Fibroblast of lung (primary cell): ENCODE measurements around the gene KCNJ4. TPM values are rescaled to one million over a fixed set of nuclear protein-coding genes. Genes with fewer than 3 reads are reported as not detected.

Experiments used
- DNase-seq, 2 donors: peaks; one replicate each; pipeline versions ENCODE4 v3.0.0 to v3.0.0-alpha.2; 2010; ENCODE audit warnings: low read depth in 2 of 2
- H2AFZ ChIP-seq: 2 replicates; pipeline ENCODE4 v1.5.1; 2012; ENCODE audit warnings: low read length, control low read depth, inconsistent platforms
- H3K27ac ChIP-seq: 2 replicates; pipeline ENCODE4 v1.5.1; 2011; ENCODE audit warnings: low read length, control low read depth; ENCODE audit not compliant: insufficient read depth
- H3K27me3 ChIP-seq: 2 replicates; pipeline ENCODE4 v1.5.1; 2011; ENCODE audit warnings: mild to moderate bottlenecking, low read length; ENCODE audit not compliant: control insufficient read depth, insufficient read depth
- H3K36me3 ChIP-seq: 2 replicates; pipeline ENCODE4 v1.5.1; 2011; ENCODE audit warnings: low read length; ENCODE audit not compliant: control insufficient read depth, insufficient read depth
- H3K4me1 ChIP-seq: 2 replicates; pipeline ENCODE4 v1.5.1; 2011; ENCODE audit warnings: low read length; ENCODE audit not compliant: control insufficient read depth, insufficient read depth; ENCODE audit errors: extremely low read depth
- H3K4me2 ChIP-seq: 2 replicates; pipeline ENCODE4 v1.5.1; 2011; ENCODE audit warnings: low read length, control low read depth; ENCODE audit not compliant: insufficient read depth; ENCODE audit errors: extremely low read depth
- H3K4me3 ChIP-seq, 4 experiments: fragments of 200-600 bp in 1 of 4; sonication (generic) in 1 of 4; replicated peaks in 1 of 4; 2 replicates each; pipeline ENCODE4 v1.5.1; 2011 to 2016; ENCODE audit warnings: low read length in 4 of 4, low read depth in 3 of 4, mild to moderate bottlenecking in 3 of 4, control low read depth in 2 of 4, inconsistent platforms in 1 of 4, mixed read lengths in 1 of 4; ENCODE audit not compliant: insufficient read depth in 1 of 4; ENCODE audit errors: control extremely low read depth in 1 of 4
- H3K79me2 ChIP-seq: 2 replicates; pipeline ENCODE4 v1.5.1; 2012; ENCODE audit warnings: mild to moderate bottlenecking, low read length, inconsistent platforms; ENCODE audit not compliant: control insufficient read depth, insufficient read depth
- H3K9ac ChIP-seq: 2 replicates; pipeline ENCODE4 v1.5.1; 2011; ENCODE audit warnings: mild to moderate bottlenecking, low read length, control low read depth; ENCODE audit not compliant: insufficient read depth
- H3K9me3 ChIP-seq: 2 replicates; pipeline ENCODE4 v1.5.1; 2012; ENCODE audit warnings: low read depth, low read length; ENCODE audit not compliant: control insufficient read depth, insufficient read depth
- H4K20me1 ChIP-seq: 2 replicates; pipeline ENCODE4 v1.5.1; 2011; ENCODE audit warnings: low read length; ENCODE audit not compliant: control insufficient read depth, insufficient read depth; ENCODE audit errors: extremely low read depth
- EZH2 ChIP-seq: IDR thresholded peaks from 2 replicates; pipeline ENCODE4 v1.5.1; 2012; ENCODE audit warnings: low read length, control low read depth, mild to moderate bottlenecking; ENCODE audit errors: missing control alignments
- polyA plus RNA-seq, 2 donors: library from polyadenylated mRNA; depleted of rRNA in 1 of 2; stranded (reverse) in 1 of 2; unstranded in 1 of 2; fragments of >200 nt; gene quantifications; 2 replicates each; pipeline ENCODE4 v1.2.1, GENCODE V29; 2011 to 2012; ENCODE audit warnings: missing spikeins in 1 of 2
- total RNA-seq: library from RNA; depleted of rRNA; stranded (reverse); fragments of >200 nt; gene quantifications from 2 replicates; pipeline ENCODE4 v1.2.1, GENCODE V29; 2014
- TF ChIP-seq, protein P1 (sequence below), 2 donors: IDR thresholded peaks in 1 of 2; conservative IDR thresholded peaks in 1 of 2; 1 replicate in 1 of 2; 2 replicates in 1 of 2; pipeline ENCODE4 v1.5.1; 2011 to 2012; ENCODE audit warnings: low read length in 2 of 2, control low read depth in 1 of 2, inconsistent platforms in 1 of 2, low read depth in 1 of 2, mild to moderate bottlenecking in 1 of 2

KCNJ4 gene
- total and polyA plus RNA-seq, 2 donors (not counting 1 experiment from before 2014, with no cell fraction given) = not detected

DNA sequence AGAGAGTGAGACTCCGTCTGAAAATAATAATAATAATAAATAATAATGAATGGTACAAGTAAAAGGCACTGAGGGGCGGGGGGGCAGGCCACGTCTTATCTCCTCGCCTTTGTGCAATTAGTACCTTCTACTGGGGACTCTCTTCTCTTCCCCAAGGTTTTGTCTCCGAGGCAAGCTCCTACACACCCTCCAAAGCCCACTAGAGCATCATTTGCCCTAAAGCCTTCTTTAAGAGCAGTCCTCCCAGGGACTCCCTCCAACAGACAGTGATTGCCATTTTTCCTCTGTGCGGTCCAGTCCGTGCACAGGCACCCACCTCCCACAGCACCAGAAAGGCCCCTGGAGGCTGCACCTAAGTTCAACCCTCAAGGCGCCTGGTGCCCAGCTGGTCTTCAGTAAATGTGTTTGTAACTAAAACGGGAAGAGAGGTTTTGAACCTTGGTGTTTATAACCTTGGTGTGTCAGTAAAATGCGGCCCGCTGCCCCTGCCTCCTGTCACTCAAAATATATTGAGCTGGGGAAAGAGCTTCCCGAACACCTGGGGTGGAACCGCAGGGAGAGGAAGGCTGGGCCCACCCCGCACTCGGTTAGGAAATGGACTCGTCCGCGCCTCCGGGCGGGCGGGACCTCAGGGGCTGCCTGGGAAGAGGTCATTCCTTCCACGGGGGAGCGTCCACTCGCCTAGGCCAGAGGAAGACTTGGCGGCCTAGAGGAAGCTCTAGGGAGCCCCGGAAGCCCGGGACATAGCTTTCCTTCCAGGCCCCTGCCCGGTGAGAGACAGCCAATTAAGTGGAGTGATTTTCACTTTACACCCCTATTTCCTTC lies 8.2 kb upstream of the KCNJ4 start:
- H3K4me1 ChIP-seq = peaks cover 4% of the 10 kb centered on the region
- no peak for DNase-seq
- no peak overlapping the region for H2AFZ ChIP-seq
- peaks cover 24% of the 10 kb centered on the region for H3K27me3 ChIP-seq
- H3K9ac ChIP-seq = no peak overlapping the region
- no peak overlapping the region for H3K4me3 ChIP-seq
- no peak for TF ChIP-seq EZH2
- TF ChIP-seq, protein P1, sequence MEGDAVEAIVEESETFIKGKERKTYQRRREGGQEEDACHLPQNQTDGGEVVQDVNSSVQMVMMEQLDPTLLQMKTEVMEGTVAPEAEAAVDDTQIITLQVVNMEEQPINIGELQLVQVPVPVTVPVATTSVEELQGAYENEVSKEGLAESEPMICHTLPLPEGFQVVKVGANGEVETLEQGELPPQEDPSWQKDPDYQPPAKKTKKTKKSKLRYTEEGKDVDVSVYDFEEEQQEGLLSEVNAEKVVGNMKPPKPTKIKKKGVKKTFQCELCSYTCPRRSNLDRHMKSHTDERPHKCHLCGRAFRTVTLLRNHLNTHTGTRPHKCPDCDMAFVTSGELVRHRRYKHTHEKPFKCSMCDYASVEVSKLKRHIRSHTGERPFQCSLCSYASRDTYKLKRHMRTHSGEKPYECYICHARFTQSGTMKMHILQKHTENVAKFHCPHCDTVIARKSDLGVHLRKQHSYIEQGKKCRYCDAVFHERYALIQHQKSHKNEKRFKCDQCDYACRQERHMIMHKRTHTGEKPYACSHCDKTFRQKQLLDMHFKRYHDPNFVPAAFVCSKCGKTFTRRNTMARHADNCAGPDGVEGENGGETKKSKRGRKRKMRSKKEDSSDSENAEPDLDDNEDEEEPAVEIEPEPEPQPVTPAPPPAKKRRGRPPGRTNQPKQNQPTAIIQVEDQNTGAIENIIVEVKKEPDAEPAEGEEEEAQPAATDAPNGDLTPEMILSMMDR (conservative IDR thresholded peaks at IDR 0.05 in 1 of 2, IDR thresholded peaks at IDR 0.05 in 1 of 2; ENCODE audit: low read depth in 1 of 2, low read length in 2 of 2) = no peak
- H3K9me3 ChIP-seq = no peaks in the 10 kb centered on the region
- H3K4me2 ChIP-seq = no peak overlapping the region
- no peak overlapping the region for H3K27ac ChIP-seq
- no peaks in the 10 kb centered on the region for H3K36me3 ChIP-seq
- no peaks in the 10 kb centered on the region for H4K20me1 ChIP-seq
- peaks cover 2% of the 10 kb centered on the region for H3K79me2 ChIP-seq

DNA sequence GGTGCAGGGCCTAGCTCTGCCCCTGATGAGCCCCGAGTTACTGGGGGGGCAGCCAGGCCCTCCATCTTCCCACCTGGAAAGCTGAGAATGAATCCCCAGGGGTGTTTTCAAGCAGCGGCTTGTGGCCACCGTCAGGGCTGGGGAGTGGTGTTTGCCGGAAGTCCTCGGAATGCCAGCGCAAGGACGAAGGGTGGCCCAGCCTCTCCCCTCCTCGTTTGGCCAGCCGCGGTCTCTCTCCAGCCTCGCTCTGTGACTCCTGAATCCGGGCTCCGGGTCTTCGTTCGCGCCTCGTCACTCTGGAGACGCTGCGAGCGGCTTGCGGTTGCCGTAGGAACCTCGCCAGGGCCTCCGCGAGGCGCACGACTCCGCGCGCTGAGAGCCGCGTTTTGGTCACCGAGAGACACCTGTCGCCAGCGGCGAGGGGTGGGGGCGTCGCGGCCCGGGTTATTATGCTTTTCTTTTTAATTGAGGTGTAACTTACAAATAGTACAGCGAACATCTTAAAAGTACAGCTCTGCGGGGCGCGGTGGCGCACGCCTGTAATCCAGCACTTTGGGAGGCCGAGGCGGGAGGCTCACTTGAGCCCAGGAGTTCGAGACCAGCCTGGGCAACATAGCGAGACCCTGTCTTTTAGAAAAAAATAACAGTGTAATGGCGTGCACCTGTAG lies 6.5 kb upstream of the KCNJ4 start:
- Histone ChIP-seq H3K4me1 (peaks cover 2% of the 10 kb centered on the region), H3K79me2 (no peaks in the 10 kb centered on the region), H3K27ac (no peak overlapping the region), H3K27me3 (peaks cover 35% of the 10 kb centered on the region), H3K36me3 (no peaks in the 10 kb centered on the region), H2AFZ (no peak overlapping the region), H4K20me1 (no peaks in the 10 kb centered on the region), H3K4me3 (no peak overlapping the region), H3K4me2 (peak overlapping the region; percentile 21), H3K9ac (no peak overlapping the region), H3K9me3 (no peaks in the 10 kb centered on the region)
- peak; percentile 50 for TF ChIP-seq EZH2
- TF ChIP-seq, protein P1 (conservative IDR thresholded peaks at IDR 0.05 in 1 of 2, IDR thresholded peaks at IDR 0.05 in 1 of 2; ENCODE audit: low read depth in 1 of 2, low read length in 2 of 2) = no peak
- DNase-seq = peak; percentile 82 to 86

DNA sequence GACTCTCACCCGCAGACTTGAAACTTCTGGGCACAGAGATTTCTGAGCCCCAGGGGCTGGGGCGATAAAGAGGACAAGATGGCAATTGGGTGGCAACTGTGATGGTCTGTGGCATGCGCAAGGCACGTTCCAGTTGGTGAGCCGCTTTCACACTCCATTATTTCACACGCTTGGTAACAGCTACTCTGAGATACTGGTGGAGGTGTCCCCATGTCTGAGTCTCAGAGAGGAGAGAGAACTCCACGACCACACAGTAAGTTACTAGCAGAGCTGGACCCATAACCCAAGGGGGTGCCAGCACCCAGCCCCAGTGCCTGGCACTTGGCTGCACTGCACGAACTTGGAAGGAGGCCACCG lies 6.0 kb upstream of the KCNJ4 start:
- H3K4me3 ChIP-seq = no peak overlapping the region
- no peak overlapping the region for H3K27ac ChIP-seq
- H2AFZ ChIP-seq = no peak overlapping the region
- H3K79me2 ChIP-seq = no peaks in the 10 kb centered on the region
- H3K4me2 ChIP-seq = no peak overlapping the region
- H3K27me3 ChIP-seq = peaks cover 40% of the 10 kb centered on the region
- no peaks in the 10 kb centered on the region for H4K20me1 ChIP-seq
- no peaks in the 10 kb centered on the region for H3K9me3 ChIP-seq
- TF ChIP-seq, protein P1 (conservative IDR thresholded peaks at IDR 0.05 in 1 of 2, IDR thresholded peaks at IDR 0.05 in 1 of 2; ENCODE audit: low read depth in 1 of 2, low read length in 2 of 2) = no peak
- peak; percentile 2 for TF ChIP-seq EZH2
- no peak overlapping the region for H3K9ac ChIP-seq
- no peaks in the 10 kb centered on the region for H3K36me3 ChIP-seq
- no peak for DNase-seq
- H3K4me1 ChIP-seq = no peaks in the 10 kb centered on the region
